Erythroblast (primary cell): ENCODE data around the gene CELA2B.
"Not testable (repeated sequence)": the region's sequence is repeated elsewhere in the genome, so short reads cannot be mapped to it uniquely, and the experiment has no call there.

Experiments
- DNase-seq, 2 experiments: peaks; one replicate each; lab custom pipeline; 2025; lab: John Stamatoyannopoulos, UW
- GATA1 ChIP-seq: IDR thresholded peaks from 2 replicates; pipeline ENCODE4 v1.6.1; 2011; ENCODE audit warnings: low read depth, mild to moderate bottlenecking, control low read depth, low read length, moderate library complexity
- POLR2A ChIP-seq: IDR thresholded peaks from 2 replicates; pipeline ENCODE4 v1.6.1; 2011; ENCODE audit warnings: mild to moderate bottlenecking, low read length

Gene CELA2B

GRCh38 chr1:15488371-15488770 is 12.5 kb downstream of the CELA2B start:
- DNase-seq, result no peak
- TF ChIP-seq GATA1 (no peak), POLR2A (no peak)

- DNase-seq, result no peak
- no peak for TF ChIP-seq GATA1
- TF ChIP-seq POLR2A, result no peak
Observed at GRCh38 chr1:15489052-15489736, 13.3 kb downstream of the CELA2B start.

GRCh38 chr1:15491010-15491409 is 15.1 kb downstream of the CELA2B start:
- DNase-seq, result not testable (repeated sequence)

GRCh38 chr1:15492596-15492995 is 16.7 kb downstream of the CELA2B start:
- no peak for DNase-seq
- no peak for TF ChIP-seq GATA1
- no peak for TF ChIP-seq POLR2A

GRCh38 chr1:15493869-15494390 is 18.0 kb downstream of the CELA2B start:
- DNase-seq, result no peak
- TF ChIP-seq GATA1, result no peak
- no peak for TF ChIP-seq POLR2A

GRCh38 chr1:15500184-15501178 is 24.6 kb downstream of the CELA2B start:
- TF ChIP-seq POLR2A (no peak), GATA1 (no peak)
- no peak for DNase-seq

- no peak for TF ChIP-seq GATA1
- no peak for TF ChIP-seq POLR2A
- DNase-seq, result peak; percentile 63 to 73
Observed at GRCh38 chr1:15501208-15502032, 25.5 kb downstream of the CELA2B start.

- TF ChIP-seq GATA1 (no peak), POLR2A (no peak)
- DNase-seq, result no peak
Observed at GRCh38 chr1:15504436-15504835, 28.5 kb downstream of the CELA2B start.

GRCh38 chr1:15506831-15507230 is 30.9 kb downstream of the CELA2B start:
- TF ChIP-seq GATA1, result no peak
- TF ChIP-seq POLR2A, result no peak
- no peak for DNase-seq

- DNase-seq, result no peak
Observed at GRCh38 chr1:15507278-15507677, 31.4 kb downstream of the CELA2B start.

GRCh38 chr1:15508700-15509487 is 33.0 kb downstream of the CELA2B start:
- DNase-seq, result peak; percentile 55 to 79
- no peak for TF ChIP-seq GATA1
- no peak for TF ChIP-seq POLR2A

More at GRCh38 chr1:15507278-15507677, 31.4 kb downstream of the CELA2B start:
- no peak for TF ChIP-seq POLR2A
- no peak for TF ChIP-seq GATA1

- TF ChIP-seq POLR2A (no peak), GATA1 (no peak)
- DNase-seq, result no peak
Observed at GRCh38 chr1:15509586-15509985, 33.7 kb downstream of the CELA2B start.
